ENCODE measurements around the gene FBXL16.

FBXL16 gene

DNA sequence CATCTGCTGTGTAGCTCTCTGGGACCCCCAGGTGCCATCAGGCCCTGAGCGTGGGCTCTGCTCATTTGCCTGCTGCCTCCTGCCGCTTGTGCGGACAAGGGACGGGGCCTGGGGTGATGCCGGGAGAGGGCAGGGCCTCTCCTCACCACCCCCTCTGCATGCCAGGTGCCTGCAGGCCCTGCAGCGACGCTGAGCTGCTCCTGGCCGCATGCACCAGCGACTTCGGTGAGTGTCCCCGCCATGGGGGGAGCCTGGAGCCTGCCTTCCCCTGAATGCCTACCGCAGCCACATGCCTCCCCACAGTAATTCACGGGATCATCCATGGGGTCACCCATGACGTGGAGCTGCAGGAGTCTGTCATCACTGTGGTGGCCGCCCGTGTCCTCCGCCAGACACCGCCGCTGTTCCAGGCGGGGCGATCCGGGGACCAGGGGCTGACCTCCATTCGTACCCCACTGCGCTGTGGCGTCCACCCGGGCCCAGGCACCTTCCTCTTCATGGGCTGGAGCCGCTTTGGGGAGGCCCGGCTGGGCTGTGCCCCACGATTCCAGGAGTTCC, 11.2 kb upstream of the FBXL16 start:
- H3K4me2 ChIP-seq (ENCODE audit: insufficient read depth, low read length, poor library complexity, severe bottlenecking), result peak overlapping the region; percentile 99
- H2AFZ ChIP-seq (ENCODE audit: low read length), result no peak overlapping the region
- H4K8ac ChIP-seq (ENCODE audit: low read depth, low read length), result no peak overlapping the region
- H3K27me3 ChIP-seq (ENCODE audit: control insufficient read depth in 3 of 3, insufficient read depth in 3 of 3, low read depth in 1 of 3, low read length in 3 of 3), result peaks cover 0 to 7% (median 0%) of the 10 kb centered on the region in 3 experiments
- H3K4ac ChIP-seq (ENCODE audit: low read length), result peak overlapping the region; percentile 85
- peak overlapping the region; percentile 97 for H3K27ac ChIP-seq (replicated peaks; ENCODE audit: low read length)
- no peak for DNase-seq (ENCODE audit: low spot score)
- peak overlapping the region; percentile 48 for H2BK12ac ChIP-seq (ENCODE audit: low read length)
- peak overlapping the region; percentile 100 for H2BK5ac ChIP-seq (ENCODE audit: low read length)
- H3K9ac ChIP-seq (ENCODE audit: low read depth, low read length, poor library complexity), result peak overlapping the region; percentile 79
- peak overlapping the region; percentile 100 for H2AK5ac ChIP-seq (ENCODE audit: low read depth, low read length)
- H4K91ac ChIP-seq (ENCODE audit: low read depth, low read length, poor library complexity), result peak overlapping the region; percentile 0
- peaks cover 38% of the 10 kb centered on the region for H3K79me1 ChIP-seq (ENCODE audit: low read depth, low read length)
- H2BK120ac ChIP-seq (ENCODE audit: low read depth, low read length), result peak overlapping the region; percentile 97
- peak overlapping the region; percentile 62 to 96 for H3K4me3 ChIP-seq (ENCODE audit: low read length in 2 of 2)
- no CpG with 5 or more reads among the region's 29 CpGs for WGBS, 2 donors (ENCODE audit: extremely low coverage in 2 of 2, insufficient read length in 2 of 2, insufficient replicate concordance in 1 of 2)
- H3K14ac ChIP-seq (ENCODE audit: low read length), result peak overlapping the region; percentile 11
- H3K9me3 ChIP-seq (replicated peaks in 1 of 2; ENCODE audit: control insufficient read depth in 2 of 2, insufficient read depth in 1 of 2, low read depth in 1 of 2, low read length in 2 of 2), result no peaks in the 10 kb centered on the region
- H3K4me1 ChIP-seq (ENCODE audit: control insufficient read depth in 2 of 2, insufficient read depth in 1 of 2, low read depth in 1 of 2, low read length in 2 of 2), result peaks cover 47 to 55% of the 10 kb centered on the region in 2 donors
- peak overlapping the region; percentile 83 for H3K23ac ChIP-seq (ENCODE audit: low read depth, low read length, poor library complexity)
- H3K18ac ChIP-seq (ENCODE audit: low read length), result peak overlapping the region; percentile 95
- peak overlapping the region; percentile 100 for H2BK15ac ChIP-seq (ENCODE audit: low read length)
- peaks cover 11 to 28% of the 10 kb centered on the region in 2 donors for H3K36me3 ChIP-seq (replicated peaks in 1 of 2; ENCODE audit: control insufficient read depth in 2 of 2, insufficient read depth in 2 of 2, low read length in 2 of 2)

DNA sequence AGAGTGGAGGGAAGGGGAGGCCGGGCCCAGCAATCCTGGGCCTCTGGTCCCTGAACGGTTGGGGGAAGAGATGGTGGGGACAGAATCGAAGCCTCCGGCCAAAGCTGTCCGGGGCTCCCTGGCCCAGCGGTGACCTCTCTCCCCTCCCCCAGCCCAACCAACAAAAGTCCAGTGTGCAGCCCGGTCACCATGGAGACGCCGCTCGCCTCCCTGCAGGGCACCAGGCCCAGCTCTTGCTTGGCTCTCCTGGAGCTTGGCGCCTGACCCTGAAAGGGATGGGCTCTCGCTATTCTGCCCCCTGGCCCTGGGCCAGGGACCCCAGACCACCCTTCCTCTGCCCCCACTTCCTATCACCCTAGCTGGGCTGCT, 10.6 kb upstream of the FBXL16 start:
- Histone ChIP-seq H3K9ac (ENCODE audit: low read depth, low read length, poor library complexity) (peak overlapping the region; percentile 97), H2BK5ac (ENCODE audit: low read length) (peak overlapping the region; percentile 100), H3K23ac (ENCODE audit: low read depth, low read length, poor library complexity) (peak overlapping the region; percentile 89), H3K18ac (ENCODE audit: low read length) (peak overlapping the region; percentile 100), H3K9me3 (replicated peaks in 1 of 2; ENCODE audit: control insufficient read depth in 2 of 2, insufficient read depth in 1 of 2, low read depth in 1 of 2, low read length in 2 of 2) (no peaks in the 10 kb centered on the region), H3K27me3 (ENCODE audit: control insufficient read depth in 3 of 3, insufficient read depth in 3 of 3, low read depth in 1 of 3, low read length in 3 of 3) (peaks cover 0 to 7% (median 0%) of the 10 kb centered on the region in 3 experiments), H3K36me3 (replicated peaks in 1 of 2; ENCODE audit: control insufficient read depth in 2 of 2, insufficient read depth in 2 of 2, low read length in 2 of 2) (peaks cover 11 to 28% of the 10 kb centered on the region in 2 donors), H3K4me1 (ENCODE audit: control insufficient read depth in 2 of 2, insufficient read depth in 1 of 2, low read depth in 1 of 2, low read length in 2 of 2) (peaks cover 44 to 55% of the 10 kb centered on the region in 2 donors), H2AFZ (ENCODE audit: low read length) (no peak overlapping the region), H2BK15ac (ENCODE audit: low read length) (peak overlapping the region; percentile 100), H3K4me3 (ENCODE audit: low read length in 2 of 2) (peak overlapping the region; percentile 62 to 96), H2BK12ac (ENCODE audit: low read length) (peak overlapping the region; percentile 100), H4K8ac (ENCODE audit: low read depth, low read length) (peak overlapping the region; percentile 82), H3K4ac (ENCODE audit: low read length) (peak overlapping the region; percentile 100), H4K91ac (ENCODE audit: low read depth, low read length, poor library complexity) (no peak overlapping the region), H2AK5ac (ENCODE audit: low read depth, low read length) (peak overlapping the region; percentile 100), H3K27ac (replicated peaks; ENCODE audit: low read length) (peak overlapping the region; percentile 97), H3K79me1 (ENCODE audit: low read depth, low read length) (peaks cover 38% of the 10 kb centered on the region), H3K4me2 (ENCODE audit: insufficient read depth, low read length, poor library complexity, severe bottlenecking) (peak overlapping the region; percentile 99), H2BK120ac (ENCODE audit: low read depth, low read length) (peak overlapping the region; percentile 100), H3K14ac (ENCODE audit: low read length) (peak overlapping the region; percentile 71)
- WGBS, 2 donors (ENCODE audit: extremely low coverage in 2 of 2, insufficient read length in 2 of 2, insufficient replicate concordance in 1 of 2), result no CpG with 5 or more reads among the region's 12 CpGs
- peak; percentile 84 for DNase-seq (ENCODE audit: low spot score)

DNA sequence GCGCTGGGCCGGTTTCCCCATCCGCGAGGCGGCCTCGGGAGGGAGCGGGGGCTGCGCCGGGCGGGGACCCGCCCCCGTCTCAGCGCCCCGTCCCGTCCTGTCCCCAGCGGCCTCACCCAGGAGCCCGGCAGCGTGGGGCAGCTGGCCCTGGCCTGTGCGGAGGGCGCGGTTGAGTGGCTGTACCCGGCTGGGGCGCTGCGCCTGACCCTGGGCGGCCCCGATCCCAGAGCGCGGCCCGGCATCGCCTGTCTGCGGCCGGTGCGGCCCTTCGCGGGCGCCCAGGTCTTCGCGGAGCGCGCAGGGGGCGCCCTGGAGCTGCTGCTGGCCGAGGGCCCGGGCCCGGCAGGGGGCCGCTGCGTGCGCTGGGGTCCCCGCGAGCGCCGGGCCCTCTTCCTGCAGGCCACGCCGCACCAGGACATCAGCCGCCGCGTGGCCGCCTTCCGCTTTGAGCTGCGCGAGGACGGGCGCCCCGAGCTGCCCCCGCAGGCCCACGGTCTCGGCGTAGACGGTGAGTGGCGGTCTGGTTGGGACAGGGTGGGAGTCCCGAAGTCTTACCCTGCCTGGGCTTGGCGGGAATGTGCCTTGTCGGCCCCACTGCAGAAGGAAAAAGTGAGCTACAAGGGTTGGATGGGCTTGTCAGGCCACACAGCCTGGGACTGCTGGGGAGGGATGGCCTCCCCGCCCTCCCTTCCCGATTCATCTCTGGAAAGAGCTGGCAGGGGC, 10.0 kb upstream of the FBXL16 start:
- peak overlapping the region; percentile 100 for H3K18ac ChIP-seq (ENCODE audit: low read length)
- no CpG with 5 or more reads among the region's 74 CpGs for WGBS, 2 donors (ENCODE audit: extremely low coverage in 2 of 2, insufficient read length in 2 of 2, insufficient replicate concordance in 1 of 2)
- peaks cover 0 to 7% (median 0%) of the 10 kb centered on the region in 3 experiments for H3K27me3 ChIP-seq (ENCODE audit: control insufficient read depth in 3 of 3, insufficient read depth in 3 of 3, low read depth in 1 of 3, low read length in 3 of 3)
- H3K27ac ChIP-seq (replicated peaks; ENCODE audit: low read length), result peak overlapping the region; percentile 97
- peak overlapping the region; percentile 100 for H2BK120ac ChIP-seq (ENCODE audit: low read depth, low read length)
- no peaks in the 10 kb centered on the region for H3K9me3 ChIP-seq (replicated peaks in 1 of 2; ENCODE audit: control insufficient read depth in 2 of 2, insufficient read depth in 1 of 2, low read depth in 1 of 2, low read length in 2 of 2)
- H2BK15ac ChIP-seq (ENCODE audit: low read length), result peak overlapping the region; percentile 99
- peak overlapping the region; percentile 98 for H3K9ac ChIP-seq (ENCODE audit: low read depth, low read length, poor library complexity)
- peak overlapping the region; percentile 100 for H2AK5ac ChIP-seq (ENCODE audit: low read depth, low read length)
- H4K91ac ChIP-seq (ENCODE audit: low read depth, low read length, poor library complexity), result no peak overlapping the region
- H3K14ac ChIP-seq (ENCODE audit: low read length), result peak overlapping the region; percentile 71
- peak overlapping the region; percentile 62 to 96 for H3K4me3 ChIP-seq (ENCODE audit: low read length in 2 of 2)
- peak overlapping the region; percentile 100 for H3K4ac ChIP-seq (ENCODE audit: low read length)
- H4K8ac ChIP-seq (ENCODE audit: low read depth, low read length), result peak overlapping the region; percentile 82
- H3K4me1 ChIP-seq (ENCODE audit: control insufficient read depth in 2 of 2, insufficient read depth in 1 of 2, low read depth in 1 of 2, low read length in 2 of 2), result peaks cover 47 to 61% of the 10 kb centered on the region in 2 donors
- peak overlapping the region; percentile 100 for H2BK5ac ChIP-seq (ENCODE audit: low read length)
- H3K23ac ChIP-seq (ENCODE audit: low read depth, low read length, poor library complexity), result peak overlapping the region; percentile 89
- peaks cover 35% of the 10 kb centered on the region for H3K79me1 ChIP-seq (ENCODE audit: low read depth, low read length)
- peaks cover 11 to 28% of the 10 kb centered on the region in 2 donors for H3K36me3 ChIP-seq (replicated peaks in 1 of 2; ENCODE audit: control insufficient read depth in 2 of 2, insufficient read depth in 2 of 2, low read length in 2 of 2)
- H2BK12ac ChIP-seq (ENCODE audit: low read length), result peak overlapping the region; percentile 100
- H2AFZ ChIP-seq (ENCODE audit: low read length), result no peak overlapping the region
- H3K4me2 ChIP-seq (ENCODE audit: insufficient read depth, low read length, poor library complexity, severe bottlenecking), result peak overlapping the region; percentile 99
- no peak for DNase-seq (ENCODE audit: low spot score)
